ENCODE measurements around the gene SMG9. TPM values are rescaled to one million over a fixed set of nuclear protein-coding genes. Genes with fewer than 3 reads are reported as not detected.

The SMG9 gene
- total RNA-seq, 1 experiment from 2014 or later, result 52.2 TPM

DNA sequence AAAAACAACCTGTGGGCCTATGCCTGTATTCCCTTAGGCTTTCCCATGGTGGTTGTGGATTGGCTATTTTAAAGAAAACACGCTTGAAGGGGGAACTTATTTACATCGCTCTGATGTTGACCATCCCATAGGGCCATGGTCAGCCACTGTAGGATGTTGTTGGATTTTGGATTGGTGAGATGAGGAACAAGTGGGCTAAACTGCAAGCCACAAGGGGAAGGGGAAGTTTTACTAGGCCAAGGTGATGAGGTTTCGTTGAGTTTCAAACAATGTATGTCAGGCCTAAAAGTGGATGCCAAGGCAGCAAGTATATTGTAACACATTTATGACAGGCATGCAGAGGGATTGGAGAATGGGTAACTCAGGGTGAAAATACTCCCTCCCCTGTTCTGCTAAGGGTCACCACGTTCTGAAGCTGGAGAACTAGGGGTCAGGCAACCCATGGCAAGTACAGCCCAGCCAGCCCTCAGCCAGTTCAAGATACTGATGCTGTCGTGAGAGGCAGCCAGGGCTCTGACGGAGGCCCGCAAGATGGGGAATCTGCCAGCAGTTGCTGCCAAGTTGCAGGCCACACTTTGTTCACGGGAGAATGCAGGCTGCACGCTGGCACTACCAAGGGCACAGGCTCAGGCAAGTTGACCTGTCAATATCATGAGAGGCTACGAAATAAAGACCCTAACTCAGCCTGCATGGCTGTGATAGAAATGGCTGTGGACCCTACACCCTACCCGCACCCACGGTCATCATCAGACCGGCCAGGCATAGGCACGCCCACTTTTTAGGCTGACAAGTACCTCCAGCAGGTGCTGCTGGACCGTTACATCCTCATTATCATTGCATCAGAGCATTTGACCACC is 27.8 kb downstream of the SMG9 start:
- no peak overlapping the region for H3K4me3 Mint-ChIP-seq

More for the DNA sequence above, 27.8 kb downstream of the SMG9 start:
- Histone ChIP-seq H2BK5ac (ENCODE audit: insufficient read length, low read length) (no peak overlapping the region), H3K79me1 (ENCODE audit: insufficient read depth, low read depth, low read length, poor library complexity, severe bottlenecking) (no peaks in the 10 kb centered on the region), H2AK5ac (ENCODE audit: insufficient read length, low read length) (no peak overlapping the region), H2AFZ (ENCODE audit: low read length) (no peak overlapping the region), H2BK20ac (ENCODE audit: low read depth, low read length, poor library complexity, severe bottlenecking) (no peak overlapping the region), H4K8ac (replicated peaks; ENCODE audit: insufficient read length, low read depth, low read length) (no peak overlapping the region), H4K5ac (ENCODE audit: insufficient read length, low read depth, low read length) (no peak overlapping the region), H3K14ac (ENCODE audit: insufficient read depth, low read length) (no peak overlapping the region; the same call in 1 of the 2 replicates), H3K4me2 (ENCODE audit: insufficient read depth, insufficient read length, low read length) (no peak overlapping the region), H2BK12ac (ENCODE audit: insufficient read length, low read depth, low read length) (no peak overlapping the region), H3K4ac (ENCODE audit: low read depth, low read length) (no peak overlapping the region), H4K20me1 (ENCODE audit: control insufficient read depth, insufficient read depth, insufficient read length) (no peaks in the 10 kb centered on the region), H3K18ac (ENCODE audit: insufficient read length, low read depth, low read length) (no peak overlapping the region), H3K56ac (ENCODE audit: insufficient read length, low read depth, low read length) (no peak overlapping the region), H3K4me1 (ENCODE audit: insufficient read depth, low read length) (no peaks in the 10 kb centered on the region), H2BK120ac (ENCODE audit: low read depth, low read length, poor library complexity, severe bottlenecking) (no peak overlapping the region), H3T11ph (ENCODE audit: low read length) (no peak overlapping the region), H2BK15ac (ENCODE audit: low read depth, low read length) (no peak overlapping the region), H3K23me2 (ENCODE audit: insufficient read length, low read depth, low read length, poor library complexity, severe bottlenecking) (peaks cover 2% of the 10 kb centered on the region), H3K9ac (ENCODE audit: extremely low read depth, insufficient read length, low read length) (no peak overlapping the region), H3K23ac (ENCODE audit: insufficient read length, low read depth, low read length) (no peak overlapping the region), H3K27ac (ENCODE audit: insufficient read length, low read depth, low read length) (no peak overlapping the region), H3K27me3 (ENCODE audit: insufficient read depth, low read length) (no peaks in the 10 kb centered on the region), H4K91ac (ENCODE audit: insufficient read length, low read depth, low read length) (no peak overlapping the region), H3K79me2 (ENCODE audit: insufficient read depth, low read length) (no peaks in the 10 kb centered on the region), H3K9me3 (ENCODE audit: control insufficient read depth, low read depth, low read length) (no peaks in the 10 kb centered on the region)
- TF ChIP-seq, protein P1, sequence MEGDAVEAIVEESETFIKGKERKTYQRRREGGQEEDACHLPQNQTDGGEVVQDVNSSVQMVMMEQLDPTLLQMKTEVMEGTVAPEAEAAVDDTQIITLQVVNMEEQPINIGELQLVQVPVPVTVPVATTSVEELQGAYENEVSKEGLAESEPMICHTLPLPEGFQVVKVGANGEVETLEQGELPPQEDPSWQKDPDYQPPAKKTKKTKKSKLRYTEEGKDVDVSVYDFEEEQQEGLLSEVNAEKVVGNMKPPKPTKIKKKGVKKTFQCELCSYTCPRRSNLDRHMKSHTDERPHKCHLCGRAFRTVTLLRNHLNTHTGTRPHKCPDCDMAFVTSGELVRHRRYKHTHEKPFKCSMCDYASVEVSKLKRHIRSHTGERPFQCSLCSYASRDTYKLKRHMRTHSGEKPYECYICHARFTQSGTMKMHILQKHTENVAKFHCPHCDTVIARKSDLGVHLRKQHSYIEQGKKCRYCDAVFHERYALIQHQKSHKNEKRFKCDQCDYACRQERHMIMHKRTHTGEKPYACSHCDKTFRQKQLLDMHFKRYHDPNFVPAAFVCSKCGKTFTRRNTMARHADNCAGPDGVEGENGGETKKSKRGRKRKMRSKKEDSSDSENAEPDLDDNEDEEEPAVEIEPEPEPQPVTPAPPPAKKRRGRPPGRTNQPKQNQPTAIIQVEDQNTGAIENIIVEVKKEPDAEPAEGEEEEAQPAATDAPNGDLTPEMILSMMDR (conservative IDR thresholded peaks at IDR 0.05), result no peak
- no peak for DNase-seq
- Mint-ChIP-seq H3K36me3 (ENCODE audit: insufficient read depth in 1 of 3, low read depth in 3 of 3) (peaks cover 9 to 36% (median 22%) of the 10 kb centered on the region in 3 experiments; a peak in 6 of 7 replicates), H3K9me3 (no peaks in the 10 kb centered on the region), H3K4me1 (peaks cover 0 to 4% of the 10 kb centered on the region in 2 experiments; a peak in 1 of 4 replicates), H3K27me3 (ENCODE audit: low read depth) (peaks cover 4% of the 10 kb centered on the region; the same call in 1 of the 2 replicates), H3K27ac (no peak overlapping the region; a peak in 1 of 7 replicates)
- WGBS (ENCODE audit: extremely low coverage, insufficient read length, low lambda C conversion rate), result no CpG with 5 or more reads among the region's 15 CpGs

Data from H9 (cell line).